ENCODE data around the gene TCF19. TPM values are rescaled to one million over a fixed set of nuclear protein-coding genes. Genes with fewer than 3 reads are reported as not detected.

The TCF19 gene, protein sequence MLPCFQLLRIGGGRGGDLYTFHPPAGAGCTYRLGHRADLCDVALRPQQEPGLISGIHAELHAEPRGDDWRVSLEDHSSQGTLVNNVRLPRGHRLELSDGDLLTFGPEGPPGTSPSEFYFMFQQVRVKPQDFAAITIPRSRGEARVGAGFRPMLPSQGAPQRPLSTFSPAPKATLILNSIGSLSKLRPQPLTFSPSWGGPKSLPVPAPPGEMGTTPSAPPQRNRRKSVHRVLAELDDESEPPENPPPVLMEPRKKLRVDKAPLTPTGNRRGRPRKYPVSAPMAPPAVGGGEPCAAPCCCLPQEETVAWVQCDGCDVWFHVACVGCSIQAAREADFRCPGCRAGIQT
- total RNA-seq, result 10 to 100 TPM in 1 of 6 donors, 1 to 10 TPM in 5; 4.2 to 10.0 (median 5.3) TPM

DNA sequence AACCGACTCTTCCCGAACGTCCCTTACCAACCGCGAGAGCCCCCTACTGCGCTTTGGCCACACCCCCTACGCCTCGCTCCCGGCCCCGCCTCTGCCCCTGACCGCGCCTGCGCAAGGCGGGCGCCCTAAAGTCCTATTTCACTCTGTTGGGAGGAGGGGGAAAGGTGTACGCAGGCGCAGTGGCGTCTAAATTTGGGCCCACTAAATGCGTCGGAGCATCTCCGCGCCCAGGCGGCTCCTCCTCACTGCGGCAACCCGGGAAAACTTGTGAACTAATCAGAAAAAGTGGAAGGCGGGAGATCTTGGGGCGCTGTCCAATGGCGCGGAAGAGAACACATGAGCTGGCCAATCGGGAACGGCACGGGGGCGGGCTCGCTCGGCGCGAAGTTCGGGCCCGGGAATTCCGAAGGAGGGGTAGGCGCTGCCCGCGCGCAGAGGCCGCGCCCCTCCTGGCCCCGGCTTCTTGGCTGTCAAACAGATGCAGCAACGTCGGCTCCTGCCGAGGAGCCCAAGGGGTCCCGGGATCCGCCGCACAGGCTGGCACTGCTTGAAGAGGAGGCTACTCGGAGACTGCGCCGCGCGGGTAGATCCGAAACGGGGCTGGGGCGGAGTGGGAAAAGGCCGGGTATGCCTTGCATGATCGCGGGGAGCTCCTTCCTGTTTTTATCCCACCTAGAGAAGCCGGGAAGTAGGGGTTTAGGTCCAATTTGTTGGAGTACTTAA is at the start of gene TCF19:
TCF19 (plus strand) TSS at position 450 of the 723 bp plus-strand sequence. CDS start 881 bp downstream, outside the sequence.
- Histone ChIP-seq H3K36me3 (peaks cover 0 to 28% (median 4%) of the 10 kb centered on the region in 4 donors), H3K9me3 (no peaks in the 10 kb centered on the region), H3K4me3 (peak within 1 kb of the TSS; percentile 61 to 90 (median 67)), H3K27me3 (no peaks in the 10 kb centered on the region), H3K27ac (peak within 1 kb of the TSS; percentile 57 to 90 (median 81)), H3K4me1 (peaks cover 15 to 23% (median 17%) of the 10 kb centered on the region in 4 donors)
- peak in 1 of 4 donors; percentile 36 for TF ChIP-seq POLR2A (IDR thresholded peaks at IDR 0.05)
- no peak for TF ChIP-seq EP300 (IDR thresholded peaks at IDR 0.05)
- peak in 1 of 2 donors; percentile 64 for TF ChIP-seq POLR2AphosphoS5 (IDR thresholded peaks at IDR 0.05)
- 0% methylated on average over 51 to 54 of the region's 65 CpGs for WGBS, 2 donors
- ATAC-seq (ENCODE audit: low FRiP score in 2 of 2) (peak; percentile 97 to 98), DNase-seq (peak; percentile 98 to 99)

DNA sequence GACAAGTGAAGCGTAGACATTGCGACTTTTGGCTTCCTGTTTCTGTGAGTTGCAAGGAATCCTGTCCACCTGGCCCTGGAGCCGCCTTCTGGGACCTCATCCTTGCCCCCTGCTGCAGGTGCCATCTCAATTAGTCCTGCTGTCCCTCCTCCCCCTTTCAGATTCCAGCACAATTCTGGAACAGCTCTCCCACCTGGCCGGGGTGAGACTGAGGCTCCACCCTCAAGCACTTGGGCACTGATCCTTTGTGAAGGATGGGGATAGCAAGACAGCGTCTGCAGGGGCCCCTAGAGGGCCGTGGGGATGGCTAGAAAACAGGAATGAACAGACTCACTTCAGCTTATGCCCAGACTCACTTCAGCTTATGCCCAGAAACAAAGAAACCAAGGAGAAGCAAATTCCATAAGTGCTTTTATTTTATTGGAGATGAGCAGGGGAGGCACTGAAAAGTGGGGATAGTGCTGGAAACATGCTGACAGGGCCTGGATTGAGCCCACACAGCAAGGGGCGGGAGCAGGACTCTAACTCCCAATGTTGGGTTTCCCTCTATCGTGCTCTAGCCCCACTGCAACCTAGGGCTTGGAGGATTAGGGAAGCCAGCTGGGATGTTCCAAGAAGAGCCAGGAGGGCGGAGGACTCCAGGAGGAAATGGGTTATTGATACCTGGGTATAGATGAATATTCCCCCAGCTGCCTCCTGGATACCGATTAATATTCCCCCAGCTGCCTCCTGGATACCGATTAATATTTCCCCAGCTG is 47.4 kb upstream of the TCF19 start:
- ATAC-seq (ENCODE audit: low FRiP score in 2 of 2) (no peak), DNase-seq (no peak)
- H3K4me1 ChIP-seq, result peaks cover 7 to 23% (median 14%) of the 10 kb centered on the region in 4 donors
- no peaks in the 10 kb centered on the region for H3K36me3 ChIP-seq
- H3K4me3 ChIP-seq, result no peak overlapping the region
- TF ChIP-seq, protein P1, sequence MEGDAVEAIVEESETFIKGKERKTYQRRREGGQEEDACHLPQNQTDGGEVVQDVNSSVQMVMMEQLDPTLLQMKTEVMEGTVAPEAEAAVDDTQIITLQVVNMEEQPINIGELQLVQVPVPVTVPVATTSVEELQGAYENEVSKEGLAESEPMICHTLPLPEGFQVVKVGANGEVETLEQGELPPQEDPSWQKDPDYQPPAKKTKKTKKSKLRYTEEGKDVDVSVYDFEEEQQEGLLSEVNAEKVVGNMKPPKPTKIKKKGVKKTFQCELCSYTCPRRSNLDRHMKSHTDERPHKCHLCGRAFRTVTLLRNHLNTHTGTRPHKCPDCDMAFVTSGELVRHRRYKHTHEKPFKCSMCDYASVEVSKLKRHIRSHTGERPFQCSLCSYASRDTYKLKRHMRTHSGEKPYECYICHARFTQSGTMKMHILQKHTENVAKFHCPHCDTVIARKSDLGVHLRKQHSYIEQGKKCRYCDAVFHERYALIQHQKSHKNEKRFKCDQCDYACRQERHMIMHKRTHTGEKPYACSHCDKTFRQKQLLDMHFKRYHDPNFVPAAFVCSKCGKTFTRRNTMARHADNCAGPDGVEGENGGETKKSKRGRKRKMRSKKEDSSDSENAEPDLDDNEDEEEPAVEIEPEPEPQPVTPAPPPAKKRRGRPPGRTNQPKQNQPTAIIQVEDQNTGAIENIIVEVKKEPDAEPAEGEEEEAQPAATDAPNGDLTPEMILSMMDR (IDR thresholded peaks at IDR 0.05), result no peak
- no peak for TF ChIP-seq POLR2A (IDR thresholded peaks at IDR 0.05)
- TF ChIP-seq EP300 (IDR thresholded peaks at IDR 0.05), result no peak
- TF ChIP-seq POLR2AphosphoS5 (IDR thresholded peaks at IDR 0.05), result no peak
- whole genome bisulfite sequencing, 2 donors, result 76 to 77% methylated on average over 10 to 11 of the region's 11 CpGs
- no peaks in the 10 kb centered on the region for H3K9me3 ChIP-seq
- no peaks in the 10 kb centered on the region for H3K27me3 ChIP-seq
- no peak overlapping the region for H3K27ac ChIP-seq

DNA sequence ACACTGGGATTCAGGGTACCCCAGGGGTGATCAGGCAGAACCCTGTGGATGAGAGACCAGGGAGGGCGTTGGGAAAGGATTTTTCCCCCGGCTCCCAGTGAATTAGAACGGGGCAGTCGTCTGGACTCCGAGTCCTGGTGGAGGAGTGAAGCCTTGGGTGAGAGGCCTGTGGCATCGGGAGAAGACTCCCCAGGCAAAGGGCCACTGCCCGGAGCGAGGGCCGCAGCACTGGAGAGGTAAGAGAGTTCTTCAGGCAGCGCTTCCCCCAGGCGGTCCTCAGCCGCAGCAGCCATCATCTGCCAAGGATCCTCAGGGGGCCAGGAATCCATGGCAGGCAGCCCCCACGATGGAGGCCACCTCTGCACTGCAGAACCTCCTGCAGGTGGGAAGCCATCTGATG is 46.7 kb upstream of the TCF19 start:
- H3K9me3 ChIP-seq, result no peaks in the 10 kb centered on the region
- peak in 1 of 2 donors; percentile 77 for DNase-seq
- 90 to 93% methylated on average over 8 to 13 of the region's 13 CpGs for WGBS, 2 donors
- H3K36me3 ChIP-seq, result no peaks in the 10 kb centered on the region
- H3K27me3 ChIP-seq, result no peaks in the 10 kb centered on the region
- H3K4me1 ChIP-seq, result peaks cover 7 to 26% (median 14%) of the 10 kb centered on the region in 4 donors
- no peak for ATAC-seq (ENCODE audit: low FRiP score in 2 of 2)
- no peak overlapping the region for H3K27ac ChIP-seq
- H3K4me3 ChIP-seq, result no peak overlapping the region
- TF ChIP-seq POLR2A (IDR thresholded peaks at IDR 0.05) (no peak), POLR2AphosphoS5 (IDR thresholded peaks at IDR 0.05) (no peak), EP300 (IDR thresholded peaks at IDR 0.05) (no peak)
- TF ChIP-seq, protein P1 (IDR thresholded peaks at IDR 0.05), result no peak

DNA sequence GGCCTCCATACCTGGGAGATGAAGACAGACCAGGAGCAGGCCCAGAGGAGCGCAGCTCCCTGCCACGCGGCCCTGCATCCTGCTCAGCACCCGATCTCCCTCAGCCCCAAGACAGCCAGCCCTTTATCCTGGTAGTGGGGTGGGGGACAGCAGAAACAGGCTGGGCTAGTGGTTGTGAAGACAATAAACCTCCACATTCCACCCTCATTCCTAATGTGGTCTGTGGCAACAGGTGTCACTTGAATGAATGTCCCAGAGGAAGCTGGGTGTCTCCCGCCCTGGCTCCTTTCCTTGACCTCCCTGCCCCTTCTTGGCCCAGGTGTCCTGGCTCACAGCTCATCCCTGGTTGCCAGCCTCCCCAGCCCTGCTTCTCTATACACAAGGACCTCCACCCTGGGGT is 45.9 kb upstream of the TCF19 start, which contains the start of gene C6orf15:
C6orf15 (minus strand) TSS at position 98 of the 400 bp plus-strand sequence; CDS start at position 78, 20 bp downstream.
- no peaks in the 10 kb centered on the region for H3K9me3 ChIP-seq
- H3K4me1 ChIP-seq, result peaks cover 7 to 26% (median 14%) of the 10 kb centered on the region in 4 donors
- no peaks in the 10 kb centered on the region for H3K36me3 ChIP-seq
- TF ChIP-seq EP300 (IDR thresholded peaks at IDR 0.05) (no peak), POLR2AphosphoS5 (IDR thresholded peaks at IDR 0.05) (no peak), POLR2A (IDR thresholded peaks at IDR 0.05) (no peak)
- TF ChIP-seq, protein P1 (IDR thresholded peaks at IDR 0.05), result no peak
- no peaks in the 10 kb centered on the region for H3K27me3 ChIP-seq
- DNase-seq, result no peak
- H3K27ac ChIP-seq, result peak within 1 kb of the TSS in 1 of 4 donors; percentile 69
- no peak within 1 kb of the TSS for H3K4me3 ChIP-seq
- ATAC-seq (ENCODE audit: low FRiP score in 2 of 2), result no peak
- 91 to 97% methylated on average over 5 of the region's 5 CpGs for WGBS, 2 donors

Measured in upper lobe of left lung (tissue), 6 donors.